HG02981 (cell line): ENCODE measurements around the gene CHST3.
"Not testable (repeated sequence)": the region's sequence is repeated elsewhere in the genome, so short reads cannot be mapped to it uniquely, and the experiment has no call there.

ENCODE experiments used
- ATAC-seq: cut with Tn5 transposase; IDR thresholded peaks from one replicate; pipeline ENCODE4 v1.9.1; 2021; ENCODE audit warnings: mild to moderate bottlenecking, moderate library complexity; ENCODE audit not compliant: unreplicated experiment

The CHST3 gene

GRCh38 chr10:71948496-71949067, 15.6 kb upstream of the CHST3 start:
- ATAC-seq = no peak

- ATAC-seq = no peak
These were observed 13.5 kb upstream of the CHST3 start for GRCh38 chr10:71950683-71951082.

DNA sequence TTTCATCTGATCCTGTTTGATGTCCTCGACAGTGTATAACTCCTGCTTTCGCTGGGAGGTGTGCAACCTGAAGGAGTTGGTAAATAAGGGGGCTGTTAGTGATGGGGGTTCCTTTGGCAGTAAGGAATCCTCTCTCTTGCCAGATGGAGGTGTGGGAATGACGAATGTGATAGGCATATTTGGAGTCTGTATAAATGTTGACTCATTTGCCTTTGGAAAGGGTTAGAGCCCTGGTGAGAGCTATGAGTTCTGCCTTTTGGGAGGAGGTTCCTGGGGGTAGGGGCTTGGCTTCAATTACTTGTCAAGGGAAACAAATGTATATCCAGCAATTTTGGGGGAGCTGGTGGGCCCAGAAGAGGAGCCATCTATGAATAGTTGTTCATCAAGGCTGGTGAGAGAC, 11.4 kb upstream of the CHST3 start:
- ATAC-seq = no peak

DNA sequence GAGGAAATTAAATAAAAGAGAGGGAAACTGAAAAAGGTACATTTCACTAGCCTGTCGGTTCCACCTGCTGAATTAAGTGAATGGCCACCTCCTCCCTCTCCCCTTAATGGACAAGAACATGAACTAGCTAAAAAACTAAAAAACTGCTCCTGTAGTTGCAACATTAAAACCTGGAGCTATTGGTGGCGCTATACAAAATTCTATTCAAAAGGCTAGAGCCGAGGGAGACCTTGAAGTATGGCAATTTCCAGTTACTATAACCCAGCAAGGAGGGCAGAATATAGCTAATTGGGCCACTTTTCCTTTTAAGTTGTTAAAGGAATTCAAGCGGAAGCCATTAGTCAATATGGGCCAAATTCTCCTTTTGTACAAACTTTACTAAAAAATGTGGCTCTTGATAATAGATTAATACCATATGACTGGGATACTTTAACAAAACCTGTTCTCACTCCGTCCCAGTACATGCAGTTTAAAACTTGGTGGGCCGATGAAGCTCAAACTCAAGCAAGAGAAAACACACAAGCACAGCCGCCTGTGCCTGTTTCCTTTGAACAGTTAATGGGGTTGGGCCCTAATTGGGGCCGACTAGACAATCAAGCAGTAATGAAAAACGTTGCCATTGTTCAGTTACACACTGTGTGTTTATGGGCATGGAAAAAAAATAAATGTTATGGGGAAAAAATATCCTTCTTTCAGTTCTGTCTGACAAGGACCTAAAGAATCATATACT, 6.5 kb upstream of the CHST3 start:
- ATAC-seq = no peak

DNA sequence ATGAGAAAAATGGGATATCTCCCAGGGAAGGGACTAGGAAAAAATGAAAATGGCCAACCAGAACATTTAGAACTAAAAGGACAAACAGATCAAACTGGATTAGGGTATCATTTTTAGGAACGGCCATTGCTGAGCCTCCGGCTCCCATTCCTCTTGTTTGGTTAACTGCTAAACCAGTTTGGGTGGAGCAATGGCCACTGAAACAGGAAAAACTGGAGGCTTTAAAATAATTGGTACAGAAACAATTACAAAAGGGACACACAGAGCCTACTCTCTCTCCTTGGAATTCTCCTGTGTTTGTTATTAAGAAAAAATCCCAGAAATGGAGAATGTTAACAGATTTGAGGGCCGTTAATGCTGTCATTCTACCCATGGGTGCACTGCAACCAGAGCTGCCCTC, 4.7 kb upstream of the CHST3 start:
- no peak for ATAC-seq

DNA sequence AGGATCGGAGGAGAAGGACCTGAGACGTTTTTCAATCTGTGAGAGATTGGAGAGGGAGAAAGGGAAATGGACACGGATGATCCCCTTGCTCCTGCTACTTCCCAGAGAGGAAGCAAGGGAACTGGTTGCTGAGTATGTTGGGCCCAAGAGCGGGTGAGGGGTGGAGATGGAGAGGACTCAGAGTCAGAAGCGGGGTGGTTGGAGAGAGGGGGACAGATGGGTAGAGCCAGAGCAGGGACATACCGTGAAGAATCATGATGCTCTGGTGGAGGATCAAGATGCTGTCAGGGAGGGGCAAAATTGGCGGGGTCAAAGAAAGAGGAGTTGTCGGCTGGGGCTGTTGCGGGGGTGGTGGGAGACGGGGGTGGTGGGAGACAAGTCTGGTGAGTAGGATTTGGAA, 2.4 kb upstream of the CHST3 start:
- ATAC-seq = no peak

DNA sequence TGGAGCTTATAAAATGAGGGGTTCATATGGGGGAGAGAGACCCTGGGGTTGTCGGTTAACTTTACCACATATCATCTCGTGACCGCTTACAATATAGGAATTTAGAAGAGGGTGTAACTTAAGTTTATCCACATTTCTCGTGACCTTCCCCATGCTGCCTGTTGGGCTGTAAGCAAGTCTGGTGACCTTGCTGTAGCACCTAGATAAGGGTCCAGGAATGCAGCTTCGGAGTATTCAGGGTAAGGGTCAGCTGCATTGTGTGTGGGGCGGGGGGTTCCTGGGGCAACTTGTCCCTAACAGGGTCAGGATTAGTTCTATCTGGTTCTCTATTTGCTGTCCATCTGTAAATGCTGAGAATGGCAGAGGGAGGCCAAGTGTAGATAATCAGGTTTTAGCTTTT, 1.3 kb upstream of the CHST3 start:
- ATAC-seq = no peak

DNA sequence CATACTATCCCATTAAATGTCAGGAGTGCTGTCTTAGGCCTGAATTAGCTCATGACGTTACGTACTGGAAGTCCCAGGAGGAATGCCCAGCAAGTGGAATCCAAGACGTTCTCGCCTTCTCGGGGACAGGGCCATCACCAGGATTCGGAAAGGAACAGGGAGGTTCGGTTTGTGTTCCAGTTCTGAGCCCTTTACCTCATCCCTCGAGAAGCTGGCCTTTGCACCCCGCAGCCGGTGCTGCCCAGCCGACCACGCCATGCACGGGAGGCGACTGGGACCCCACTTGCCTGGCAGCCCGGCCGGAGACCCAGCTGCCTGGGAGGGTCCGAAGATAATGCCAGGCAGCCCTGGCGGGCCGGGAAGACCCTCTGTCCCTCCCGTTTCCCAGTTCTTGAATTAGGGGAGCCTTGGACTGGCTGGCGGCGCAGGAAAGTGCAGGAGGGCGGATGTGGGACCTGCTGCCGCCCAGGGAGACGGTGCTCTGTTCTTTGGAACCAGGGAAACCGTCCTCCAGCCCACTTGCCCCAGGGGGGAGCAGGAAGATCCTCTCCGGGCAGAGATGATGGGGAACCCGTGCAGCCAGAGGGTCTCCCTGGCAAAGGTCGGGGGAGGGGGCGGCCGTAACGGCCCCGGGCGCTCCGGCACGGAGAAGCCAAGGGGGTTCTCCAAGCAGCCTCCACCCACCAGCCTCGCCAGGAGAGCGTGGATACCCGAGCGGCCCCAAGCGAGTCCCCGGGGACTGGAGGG, 671 bp upstream of the CHST3 start:
- ATAC-seq = no peak

GRCh38 chr10:71964743-71965515, 734 bp downstream of the CHST3 start:
- ATAC-seq = no peak

DNA sequence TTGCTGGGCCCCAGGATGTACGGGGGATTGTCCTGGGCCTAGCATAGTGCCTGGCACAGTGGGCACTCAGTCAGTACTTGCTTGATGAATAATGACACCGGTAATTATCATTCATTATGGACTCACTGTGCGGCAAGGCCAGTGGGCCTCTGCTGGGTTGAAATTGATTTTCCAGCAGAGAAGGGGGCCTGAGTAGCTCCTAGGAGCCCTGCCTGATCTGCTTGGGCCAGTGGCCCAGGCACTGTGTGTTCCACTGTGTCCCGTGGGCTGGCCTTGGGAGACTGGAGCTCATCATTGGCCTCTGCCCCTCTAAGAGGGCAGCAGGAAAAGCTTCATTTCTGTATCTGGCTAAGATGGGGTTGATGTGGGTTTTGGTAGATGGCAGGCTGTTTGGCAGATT, 1.4 kb downstream of the CHST3 start:
- ATAC-seq = no peak

DNA sequence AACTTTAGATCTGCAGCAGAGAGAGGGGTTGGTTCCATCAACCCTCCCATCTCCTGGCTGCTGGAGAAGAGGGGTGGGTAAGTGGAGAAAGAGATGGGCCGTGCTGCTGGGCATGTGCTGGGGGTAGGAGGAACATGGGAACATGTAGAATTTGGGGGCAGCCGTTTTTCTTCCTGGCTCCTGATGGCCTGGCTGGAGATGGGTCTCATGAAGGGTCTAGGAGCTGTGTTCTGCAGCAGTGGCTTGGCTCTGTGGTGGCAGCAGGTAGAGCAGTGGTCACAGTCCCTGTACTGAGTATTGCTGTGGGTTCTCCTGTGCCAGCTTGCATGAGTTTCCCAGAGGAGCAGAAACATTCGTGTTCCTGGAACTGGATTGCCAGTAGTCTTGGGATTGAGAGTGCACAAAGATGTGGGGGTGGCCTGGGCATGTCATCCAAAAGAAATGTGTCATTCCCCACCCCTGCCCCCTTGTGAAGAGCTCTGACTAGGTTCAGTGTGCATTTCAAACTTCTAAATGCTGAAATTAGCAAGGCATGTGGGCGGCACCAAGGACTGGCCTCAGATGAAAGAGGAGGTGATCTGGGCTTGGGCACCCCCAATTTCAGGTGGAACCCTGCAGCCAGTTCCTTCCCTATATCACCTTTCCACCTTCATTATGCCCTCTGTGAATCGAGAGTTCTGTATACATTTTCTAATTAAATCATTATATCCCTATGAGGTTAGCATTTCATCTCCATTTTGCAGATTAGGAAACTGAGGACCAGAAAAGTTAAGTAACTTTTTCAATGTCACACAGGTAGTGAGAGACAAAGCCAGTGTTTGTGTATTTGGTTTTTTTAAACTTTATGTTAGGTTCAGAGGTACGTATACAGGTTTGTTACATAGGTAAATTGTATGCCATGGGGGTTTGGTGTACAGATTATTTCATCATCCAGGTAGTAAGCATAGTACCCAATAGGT, 2.1 kb downstream of the CHST3 start:
- no peak for ATAC-seq

GRCh38 chr10:71967958-71968357, 3.8 kb downstream of the CHST3 start:
- ATAC-seq = not testable (repeated sequence)

DNA sequence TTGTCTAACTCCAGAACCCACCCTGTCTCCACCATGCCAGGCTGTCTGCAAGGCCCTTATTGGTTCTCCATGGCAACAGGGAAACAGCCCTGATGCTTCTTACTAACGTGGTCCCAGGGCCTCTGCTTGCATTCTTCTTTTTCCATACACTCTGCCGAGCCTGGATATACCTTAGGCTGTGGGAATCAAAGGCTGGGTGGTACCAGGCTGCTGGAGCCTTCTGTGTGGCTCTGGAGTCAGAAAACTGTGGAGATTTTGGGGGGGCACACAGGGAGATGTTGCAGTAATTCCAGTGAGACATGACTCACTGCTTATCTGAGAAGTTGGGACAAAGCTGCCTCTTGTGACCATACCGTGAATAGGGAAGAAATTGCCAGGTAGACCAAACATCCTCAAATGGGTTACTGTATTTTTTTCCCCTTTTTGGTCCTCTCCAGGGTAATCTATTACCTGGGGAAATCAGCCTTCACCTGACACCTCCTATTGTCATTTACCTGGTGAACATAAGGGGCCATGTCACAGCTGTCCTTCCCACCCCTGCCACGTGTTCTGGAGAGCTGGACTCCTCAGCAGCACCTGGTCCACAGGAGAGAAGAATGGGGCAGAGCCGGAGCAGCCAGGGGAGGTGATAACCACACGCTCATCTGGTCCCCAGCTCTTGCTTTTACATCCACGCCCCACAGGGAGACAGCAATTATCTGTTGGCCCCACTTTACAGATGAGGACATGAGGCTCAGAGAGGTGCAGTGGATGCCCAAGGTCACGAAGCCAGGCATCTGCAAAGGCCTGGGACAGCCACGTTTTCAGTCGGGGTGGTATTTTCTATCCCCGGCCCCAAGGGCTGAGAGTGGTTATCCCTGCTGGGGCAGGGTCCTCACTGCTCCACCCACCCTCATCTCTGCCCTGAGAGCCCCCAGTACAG, 4.6 kb downstream of the CHST3 start:
- no peak for ATAC-seq

GRCh38 chr10:71969929-71970328, 5.7 kb downstream of the CHST3 start:
- ATAC-seq = no peak

DNA sequence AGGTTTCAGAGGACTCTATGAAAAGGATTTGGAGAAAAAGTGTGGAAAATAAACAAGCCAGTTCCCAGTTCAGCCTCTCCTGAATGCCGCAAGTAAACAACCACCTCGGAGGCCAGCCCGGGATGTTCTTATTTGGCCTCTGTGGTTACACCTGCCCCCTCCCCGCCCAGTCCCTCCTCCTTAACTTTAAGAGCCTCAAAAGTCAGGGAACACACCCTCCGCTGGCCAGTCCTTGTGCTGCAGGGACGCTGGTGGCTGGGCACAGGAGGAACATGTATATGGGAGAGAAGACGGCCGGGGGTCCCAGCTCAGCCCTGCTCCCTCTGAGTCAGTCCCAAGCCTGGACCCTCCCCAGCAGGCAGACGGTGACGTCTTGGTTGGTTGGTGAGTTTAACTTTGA, 6.1 kb downstream of the CHST3 start:
- ATAC-seq = no peak

DNA sequence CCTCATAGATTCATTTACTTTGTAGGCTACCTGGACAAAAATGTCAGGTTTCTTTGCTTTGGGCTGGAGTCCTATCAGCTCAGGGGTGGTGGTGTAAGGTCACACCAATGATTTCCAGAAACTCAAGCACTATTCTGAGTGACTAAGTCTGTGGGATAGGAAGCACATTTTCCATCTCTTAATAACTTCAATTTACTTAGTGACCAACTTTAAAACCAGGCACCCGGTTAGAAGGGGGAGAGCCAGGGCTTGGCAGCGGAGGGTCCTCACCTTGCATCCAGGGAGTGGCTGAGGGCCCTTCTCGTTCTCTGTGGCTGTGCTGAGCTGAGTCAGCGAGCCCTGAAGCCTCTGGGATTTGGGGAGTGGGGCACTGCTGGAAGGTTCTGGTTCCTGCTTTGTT, 6.7 kb downstream of the CHST3 start:
- no peak for ATAC-seq

DNA sequence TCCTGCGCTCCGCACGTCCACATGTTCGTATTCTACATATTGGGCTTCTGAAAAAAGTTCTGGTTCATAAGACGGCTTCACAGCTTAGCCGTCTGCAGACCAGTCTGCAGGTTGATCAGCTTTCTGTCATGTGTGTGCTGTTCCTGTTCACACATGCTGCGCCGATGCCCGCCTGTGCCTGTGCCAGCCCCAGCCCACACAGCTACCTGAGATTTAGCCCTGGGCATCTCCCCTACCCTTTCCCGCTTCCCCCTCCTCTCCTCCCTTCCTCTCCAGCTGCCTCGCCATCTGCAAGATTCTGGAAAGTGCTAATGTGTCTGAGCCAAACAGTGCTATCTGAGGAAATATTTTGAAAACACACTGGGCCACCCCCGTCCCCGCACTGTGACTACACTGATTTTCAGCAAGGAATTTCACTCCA, 7.1 kb downstream of the CHST3 start:
- no peak for ATAC-seq

DNA sequence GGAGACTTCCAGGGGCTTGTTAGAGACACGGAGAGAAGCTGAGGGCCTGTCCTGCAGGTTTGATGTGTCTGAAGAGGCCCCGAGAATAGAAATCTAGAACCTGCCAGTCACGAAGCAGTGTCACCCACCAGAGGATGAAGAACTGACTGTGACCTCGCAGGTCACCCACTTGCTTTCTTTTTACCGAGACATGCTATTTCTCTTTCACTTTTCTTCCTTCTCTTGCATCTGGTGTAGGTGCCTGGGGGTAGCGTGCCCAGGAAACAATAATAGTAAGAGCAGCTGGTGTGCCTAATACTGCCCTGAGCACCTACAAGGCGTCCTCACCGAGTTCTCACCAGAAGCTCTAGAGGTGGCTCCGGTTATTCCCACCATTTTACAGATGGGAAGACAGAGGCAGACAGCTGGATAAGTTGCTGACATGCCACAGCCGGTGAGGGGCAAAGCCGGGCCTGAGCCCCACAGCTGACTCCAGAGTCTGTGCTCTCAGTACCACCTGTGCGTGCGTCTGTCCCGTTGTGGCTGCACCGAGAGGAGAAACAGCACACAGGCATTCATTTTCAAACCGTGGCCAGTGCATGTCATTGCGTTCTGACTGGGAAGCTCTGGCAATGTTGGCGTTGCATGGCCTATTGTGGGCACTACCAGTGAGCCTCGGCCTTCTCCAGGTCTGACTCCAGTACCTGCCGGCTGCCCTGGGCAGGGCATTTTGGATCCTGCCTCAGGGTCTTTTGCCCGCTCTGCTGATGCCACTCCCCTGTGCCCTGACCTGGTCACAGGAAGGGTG, 7.8 kb downstream of the CHST3 start:
- ATAC-seq = peak; percentile 39
